Stimulated activated CD4-positive, alpha-beta T cell treated with anti-CD3 and anti-CD28 coated beads, Interleukin-4, amount 100 ng/mL, for 48 hours (primary cell): ENCODE data around the gene FBXL5.
A peak's percentile ranks its signal among the peaks of the same experiment; 100 is the strongest.
"Not testable (repeated sequence)": the region's sequence is repeated elsewhere in the genome, so short reads cannot be mapped to it uniquely, and the experiment has no call there.

Experiments
- DNase-seq, 2 donors: peaks; one replicate each; pipeline ENCODE4 v3.0.0-alpha.2; 2020; ENCODE audit warnings: low read depth in 2 of 2

FBXL5 gene

GRCh38 chr4:15649914-15650545 is 5.1 kb downstream of the FBXL5 start:
- DNase-seq, result peak in 1 of 2 donors; percentile 44

GRCh38 chr4:15648600-15648999 is 6.6 kb downstream of the FBXL5 start:
- DNase-seq, result no peak

GRCh38 chr4:15638418-15638817 is 16.7 kb downstream of the FBXL5 start:
- DNase-seq, result no peak

- no peak for DNase-seq
Observed at GRCh38 chr4:15636818-15637217, 18.3 kb downstream of the FBXL5 start.

- not testable (repeated sequence) for DNase-seq
Observed at GRCh38 chr4:15617407-15617806, 37.8 kb downstream of the FBXL5 start.

GRCh38 chr4:15614891-15615290 is 40.3 kb downstream of the FBXL5 start:
- DNase-seq, result not testable (repeated sequence)

GRCh38 chr4:15612136-15612535 is 43.0 kb downstream of the FBXL5 start:
- DNase-seq, result no peak

GRCh38 chr4:15610855-15611254 is 44.3 kb downstream of the FBXL5 start:
- no peak for DNase-seq

- DNase-seq, result no peak
Observed at GRCh38 chr4:15605537-15605936, 49.6 kb downstream of the FBXL5 start.

GRCh38 chr4:15601862-15602261 is 53.3 kb downstream of the FBXL5 start:
- DNase-seq, result no peak

GRCh38 chr4:15600176-15600575 is 55.0 kb downstream of the FBXL5 start:
- DNase-seq, result no peak

- no peak for DNase-seq
Observed at GRCh38 chr4:15598644-15599043, 56.5 kb downstream of the FBXL5 start.

GRCh38 chr4:15592799-15593198 is 62.4 kb downstream of the FBXL5 start:
- no peak for DNase-seq

GRCh38 chr4:15587649-15588048 is 67.5 kb downstream of the FBXL5 start:
- no peak for DNase-seq

- no peak for DNase-seq
Observed at GRCh38 chr4:15586066-15586465, 69.1 kb downstream of the FBXL5 start.

- no peak for DNase-seq
Observed at GRCh38 chr4:15585331-15585730, 69.8 kb downstream of the FBXL5 start.

GRCh38 chr4:15584785-15585184 is 70.4 kb downstream of the FBXL5 start:
- no peak for DNase-seq

- no peak for DNase-seq
Observed at GRCh38 chr4:15577508-15577907, 77.6 kb downstream of the FBXL5 start.

GRCh38 chr4:15575966-15576365 is 79.2 kb downstream of the FBXL5 start:
- DNase-seq, result no peak

GRCh38 chr4:15569746-15570145 is 85.4 kb downstream of the FBXL5 start:
- DNase-seq, result no peak

GRCh38 chr4:15568821-15569220 is 86.3 kb downstream of the FBXL5 start:
- no peak for DNase-seq

- no peak for DNase-seq
Observed at GRCh38 chr4:15563871-15564270, 91.3 kb downstream of the FBXL5 start.

- DNase-seq, result no peak
Observed at GRCh38 chr4:15562623-15563022, 92.5 kb downstream of the FBXL5 start.

GRCh38 chr4:15562114-15562513 is 93.0 kb downstream of the FBXL5 start:
- DNase-seq, result no peak
